Measurements from ENCODE around the gene LHFPL3.

The LHFPL3 gene

DNA sequence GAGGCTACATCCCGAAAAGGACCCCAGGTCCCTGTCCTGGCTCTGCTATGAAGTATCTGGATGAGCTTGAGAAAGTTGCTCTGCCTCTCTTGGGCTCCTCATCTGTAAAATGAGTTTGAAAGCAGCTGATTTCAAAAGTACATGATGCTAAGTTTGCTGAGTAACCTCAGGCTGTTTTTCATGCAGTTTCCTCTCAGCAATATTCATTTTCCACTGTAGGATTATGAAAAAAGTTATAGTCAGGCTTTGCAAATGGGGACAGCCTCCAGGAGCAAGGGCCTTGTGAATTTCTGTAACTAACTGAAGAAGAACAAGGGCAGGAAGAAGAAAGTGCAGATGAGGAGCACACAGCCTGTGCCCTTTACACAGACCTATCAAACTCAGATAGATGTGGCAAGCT lies 518.3 kb downstream of the LHFPL3 start:
- no peak for DNase-seq (ENCODE audit: low spot score)

DNA sequence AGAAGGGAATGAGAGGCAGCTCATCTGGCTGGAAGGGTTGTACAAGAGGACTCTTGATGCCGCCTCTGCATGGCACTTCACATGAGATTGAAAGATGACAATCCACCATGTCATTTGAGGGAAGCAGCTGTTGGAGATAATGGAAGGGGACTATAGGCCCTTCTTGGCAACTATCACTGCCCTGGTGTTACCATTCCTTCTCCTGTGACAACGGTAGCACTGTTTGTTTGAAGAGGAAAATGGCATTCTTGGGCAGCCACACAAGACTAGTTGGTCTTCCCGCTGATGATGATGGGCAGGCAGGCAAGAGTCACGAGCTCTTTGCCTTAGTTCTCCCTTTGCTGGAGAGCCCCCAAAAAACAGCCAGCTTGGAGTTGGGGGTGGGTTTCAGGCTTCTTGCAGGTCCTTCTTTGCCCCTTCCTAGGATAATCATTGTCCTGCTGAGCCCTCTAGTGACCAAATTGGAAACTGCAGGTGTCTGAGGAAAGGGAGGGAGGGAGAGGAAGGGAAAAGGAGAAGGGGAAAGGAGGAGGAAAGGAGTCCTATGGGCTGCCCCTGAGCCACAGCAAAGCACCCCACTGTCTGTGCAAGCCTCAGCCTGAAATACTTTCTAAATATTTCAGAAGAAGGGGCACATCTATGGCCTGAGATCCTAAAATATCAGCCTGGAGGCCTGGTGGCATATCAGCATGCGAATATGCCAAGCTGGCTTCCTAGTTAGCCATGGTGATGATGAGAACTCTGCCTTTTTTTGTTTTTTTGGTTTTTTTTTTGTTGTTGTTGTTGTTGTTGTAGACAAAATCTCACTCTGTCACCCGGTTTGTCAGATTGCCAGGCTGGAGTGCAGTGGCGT lies 520.0 kb downstream of the LHFPL3 start:
- DNase-seq (ENCODE audit: low spot score), result peak; percentile 71

DNA sequence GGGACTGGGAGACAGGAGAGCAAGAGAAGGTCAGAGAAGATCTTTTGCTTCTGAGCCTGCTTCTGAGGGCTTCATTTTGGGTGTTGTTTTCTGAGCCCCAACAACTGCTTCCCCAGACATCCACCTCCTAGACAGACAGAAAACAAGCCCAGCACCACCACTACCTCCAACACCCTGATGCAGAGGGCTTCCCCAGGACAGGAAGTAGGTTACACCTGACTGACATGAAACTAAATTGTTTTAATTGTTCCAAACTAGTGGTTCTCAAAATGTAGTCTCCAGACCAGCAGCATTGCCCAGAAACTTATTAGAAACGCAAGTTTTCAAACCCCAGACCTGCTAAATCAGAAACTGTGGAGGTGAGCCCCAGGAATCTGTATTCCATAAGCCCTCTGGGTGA lies 522.0 kb downstream of the LHFPL3 start:
- DNase-seq (ENCODE audit: low spot score), result no peak

DNA sequence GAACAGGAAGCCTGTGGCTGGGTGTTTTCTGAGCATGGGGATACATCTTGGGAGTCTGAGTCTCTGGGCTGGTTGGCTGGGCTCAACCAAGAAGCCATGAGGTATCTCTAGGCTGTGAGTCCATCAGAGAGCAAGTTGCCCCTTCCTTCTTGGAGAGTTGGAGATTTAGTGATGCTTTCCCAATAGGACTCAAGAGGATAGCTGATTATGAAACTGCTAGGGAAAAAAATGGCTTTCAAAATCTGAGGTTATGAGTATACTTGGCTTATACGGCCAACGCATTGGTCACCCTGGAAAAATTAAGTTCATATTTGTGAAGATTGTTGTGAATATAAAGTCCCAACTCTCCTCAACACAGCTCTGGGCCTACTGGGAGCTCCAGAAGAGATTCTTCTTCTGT lies 522.9 kb downstream of the LHFPL3 start:
- no peak for DNase-seq (ENCODE audit: low spot score)

DNA sequence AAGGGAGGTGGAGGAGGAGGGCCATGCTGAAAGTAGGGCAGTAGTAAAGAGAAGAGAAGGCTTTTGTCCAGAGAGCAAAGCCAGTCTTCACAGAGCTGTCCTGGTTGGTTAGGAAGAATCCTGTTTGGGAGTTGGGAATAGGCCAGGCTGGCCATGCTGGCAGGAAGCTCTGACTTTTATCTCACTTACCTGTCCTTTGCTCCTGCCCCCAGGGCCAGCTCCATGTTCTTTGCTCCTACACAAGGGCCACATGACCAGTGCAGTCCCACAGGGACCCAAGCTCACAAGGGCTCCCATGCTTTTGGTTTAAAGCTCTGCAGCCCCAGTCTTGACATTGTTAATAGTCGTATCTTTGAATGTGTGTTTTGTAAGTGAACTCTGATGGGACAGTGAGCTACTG lies 524.0 kb downstream of the LHFPL3 start:
- no peak for DNase-seq (ENCODE audit: low spot score)

DNA sequence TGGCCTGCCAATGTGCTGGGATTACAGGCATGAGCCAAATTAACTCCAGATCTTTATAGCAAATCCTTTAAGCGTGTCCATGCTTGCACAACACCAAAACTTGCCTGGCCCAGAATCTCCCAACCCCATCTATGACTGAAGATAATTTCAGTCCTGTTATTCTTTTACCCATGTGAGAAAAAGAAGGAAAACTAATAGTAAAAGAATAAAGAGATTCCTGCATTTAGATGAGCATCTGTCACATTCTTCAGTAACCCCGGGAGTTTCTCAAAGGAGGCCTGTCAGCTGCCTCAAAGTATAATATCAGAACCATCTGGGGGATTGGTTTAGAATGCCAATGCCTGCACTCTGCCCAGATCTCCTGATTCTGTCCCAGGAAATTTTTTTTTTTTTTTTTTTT lies 527.5 kb downstream of the LHFPL3 start:
- no peak for DNase-seq (ENCODE audit: low spot score)

DNA sequence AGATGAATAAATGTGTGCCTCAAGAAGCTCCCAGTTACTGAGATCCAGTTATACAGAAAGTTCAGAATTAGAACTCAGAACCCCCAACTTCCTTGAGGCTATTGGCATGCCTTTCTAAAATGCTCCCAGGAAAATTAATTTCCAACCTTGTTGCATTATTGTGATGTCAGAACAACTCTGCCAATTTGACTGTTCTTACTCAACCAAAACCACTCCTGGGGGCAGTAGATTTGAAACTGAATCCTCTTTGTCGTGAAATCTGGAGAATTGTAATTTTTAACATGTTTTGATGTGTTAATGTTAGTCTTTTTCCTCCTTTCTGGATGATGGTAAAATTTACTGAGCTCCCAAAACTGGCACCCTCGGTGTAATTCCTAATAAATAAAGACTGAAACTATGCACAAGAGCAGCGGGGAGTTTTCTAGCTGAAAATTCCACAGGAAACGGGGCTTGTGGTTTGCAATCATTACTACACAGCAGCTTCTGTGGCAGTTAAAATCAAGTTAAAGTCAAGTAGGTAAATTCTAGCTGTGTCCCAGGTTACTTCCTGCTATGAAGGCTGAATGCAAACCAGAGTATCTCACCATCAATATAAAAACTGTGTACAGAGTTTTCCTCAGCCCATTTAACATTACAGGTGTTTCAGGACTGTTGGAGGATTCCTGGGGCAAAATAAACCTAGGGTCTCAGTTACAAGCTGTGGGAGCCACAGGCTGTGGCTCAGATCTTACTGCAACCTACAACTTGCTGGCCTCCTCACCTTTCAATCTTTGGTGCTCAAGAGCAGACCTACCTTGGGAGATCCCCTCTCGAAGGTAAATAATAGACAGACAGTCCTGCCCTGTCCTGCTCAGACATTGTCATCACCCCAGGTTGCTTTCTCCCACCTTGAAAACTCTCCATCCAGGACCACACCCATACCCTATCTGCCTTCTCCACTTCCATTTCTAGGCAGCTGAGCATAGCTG lies 529.3 kb downstream of the LHFPL3 start:
- no peak for DNase-seq (ENCODE audit: low spot score)

DNA sequence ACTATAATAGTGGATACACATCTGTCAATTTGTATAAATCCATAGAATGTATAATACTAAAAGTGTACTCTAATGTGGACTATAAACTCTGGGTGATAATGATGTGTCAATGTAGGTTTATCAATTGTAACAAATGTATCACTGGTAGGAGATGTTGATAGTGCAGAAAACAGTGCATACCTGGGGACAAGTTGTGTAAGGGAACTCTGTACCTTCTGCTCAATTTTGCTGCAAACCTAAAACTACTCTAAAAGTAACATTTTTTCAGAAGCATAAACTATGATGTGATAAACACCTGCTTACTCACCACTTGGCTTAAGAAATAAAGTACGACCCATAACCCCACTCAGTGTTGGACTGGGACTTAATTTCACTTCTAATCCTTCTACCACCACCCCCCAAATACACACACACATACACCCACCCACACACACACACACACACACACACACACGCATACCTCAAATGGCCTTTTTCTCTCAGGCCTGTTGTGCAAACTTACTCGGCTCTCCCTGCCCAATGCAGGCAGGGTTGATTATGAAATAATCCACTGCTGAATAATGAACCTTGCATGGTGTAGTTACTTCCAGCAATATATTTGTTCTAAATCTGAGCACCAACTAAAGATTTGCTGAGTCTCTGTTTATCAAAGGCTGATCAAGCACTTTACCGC lies 531.5 kb downstream of the LHFPL3 start:
- DNase-seq (ENCODE audit: low spot score), result no peak

DNA sequence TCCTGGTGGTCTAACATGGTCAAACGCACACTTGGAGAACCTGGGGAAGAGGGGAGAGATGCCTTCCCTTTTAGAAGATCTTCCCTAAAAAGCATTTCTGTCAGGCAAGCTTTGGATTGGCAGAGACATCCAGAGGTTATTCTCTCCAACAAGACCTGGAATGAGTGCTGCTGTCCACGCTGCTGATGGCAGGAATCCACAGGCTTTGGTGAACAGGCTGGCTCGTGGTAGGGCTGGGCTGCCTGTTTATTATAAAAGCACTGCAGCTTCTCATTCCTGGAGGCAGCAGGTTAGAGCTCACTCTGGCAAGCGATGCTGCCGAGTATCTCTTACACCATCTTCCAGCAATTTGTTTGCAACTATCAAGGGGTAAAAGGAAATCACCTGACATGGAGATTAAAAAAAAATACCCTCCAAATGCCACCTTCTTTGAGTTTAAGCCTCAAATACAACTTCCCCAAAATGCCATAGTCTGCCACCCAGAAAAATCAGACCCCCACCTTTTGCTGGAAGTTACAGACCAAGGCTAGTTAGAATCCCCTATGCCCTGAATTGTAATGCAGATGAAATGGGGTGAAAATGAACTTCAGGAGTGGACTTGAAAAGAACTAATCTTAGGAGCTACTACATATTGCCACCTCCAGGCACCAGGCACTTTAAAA lies 533.5 kb downstream of the LHFPL3 start:
- DNase-seq (ENCODE audit: low spot score), result no peak

DNA sequence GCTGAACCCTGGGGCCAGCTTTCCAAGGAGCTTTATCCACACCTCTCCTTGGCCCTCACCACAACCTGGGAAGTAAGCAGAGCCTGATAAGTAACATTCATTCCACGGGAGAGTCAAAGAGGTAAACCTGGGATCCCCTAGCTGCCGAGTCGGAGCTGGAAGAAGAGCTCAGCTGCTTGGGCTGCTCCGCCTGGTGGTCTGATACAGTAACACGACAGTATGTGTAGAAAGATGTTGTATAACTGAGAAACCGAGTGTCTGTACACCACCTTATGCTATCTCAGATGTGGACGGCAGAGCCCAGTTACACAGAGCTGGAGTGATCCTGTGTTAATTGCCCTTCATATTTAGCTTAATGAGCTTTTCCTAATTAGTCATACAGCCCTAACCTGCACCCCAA lies 534.3 kb downstream of the LHFPL3 start:
- peak; percentile 44 for DNase-seq (ENCODE audit: low spot score)

DNA sequence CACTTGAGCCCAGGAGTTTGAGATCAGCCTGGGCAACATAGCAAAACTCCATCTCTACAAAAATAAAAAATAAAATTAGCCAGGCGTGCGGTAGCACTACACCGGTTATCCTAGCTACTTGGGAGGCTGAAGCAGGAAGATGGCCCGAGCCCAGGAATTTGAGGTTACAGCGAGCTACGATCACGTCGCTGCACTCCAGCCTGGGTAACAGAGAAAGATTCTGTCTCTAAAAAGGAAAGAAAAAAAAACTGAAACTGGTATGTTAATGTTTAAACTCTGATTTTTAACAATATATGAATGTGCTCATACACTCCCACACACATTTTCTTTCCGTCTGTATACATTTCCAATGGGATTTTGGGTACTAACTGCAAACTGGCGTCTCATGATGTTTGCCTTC lies 545.0 kb downstream of the LHFPL3 start:
- DNase-seq (ENCODE audit: low spot score), result no peak

DNA sequence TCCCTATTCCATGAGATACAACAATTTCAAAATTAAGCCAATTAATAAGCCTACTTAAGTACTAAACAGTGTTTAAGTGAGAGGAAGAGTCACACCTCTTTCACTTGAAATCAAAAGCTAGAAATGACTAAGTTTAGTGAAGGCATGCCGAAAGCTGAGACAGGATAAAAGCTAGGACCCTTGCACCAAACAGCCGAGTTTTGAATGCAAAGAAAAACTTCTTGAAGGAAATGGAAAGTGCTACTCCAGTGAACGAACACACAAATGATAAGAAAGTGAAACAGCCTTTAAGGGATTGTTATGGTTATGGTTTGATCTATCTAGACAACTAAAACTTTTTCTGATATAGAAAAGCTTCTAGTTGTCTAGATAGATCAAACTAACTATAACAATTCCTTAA lies 550.2 kb downstream of the LHFPL3 start:
- no peak for DNase-seq (ENCODE audit: low spot score)

DNA sequence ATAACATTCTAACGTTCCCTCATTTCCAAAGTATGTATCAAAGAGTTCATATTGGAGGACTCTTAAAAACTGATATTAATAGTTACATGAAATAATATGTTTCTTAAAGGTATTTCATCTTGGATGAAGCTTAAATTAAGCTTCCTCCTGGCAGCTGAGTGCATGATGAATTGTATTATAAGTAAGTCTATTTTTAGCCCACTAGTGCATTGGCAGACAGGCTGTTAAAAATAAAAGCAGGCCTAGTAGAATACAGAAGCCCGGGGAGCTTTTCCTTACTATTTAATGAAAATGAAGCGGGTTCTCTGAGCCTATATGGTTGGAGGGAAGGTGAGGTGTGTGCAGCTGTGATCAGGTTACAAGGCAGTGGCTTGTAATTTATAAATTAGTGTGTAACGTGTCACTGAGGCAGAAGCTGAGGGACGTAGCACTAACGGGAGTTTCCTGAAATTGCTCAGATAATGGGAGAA lies 554.9 kb downstream of the LHFPL3 start:
- DNase-seq (ENCODE audit: low spot score), result no peak

DNA sequence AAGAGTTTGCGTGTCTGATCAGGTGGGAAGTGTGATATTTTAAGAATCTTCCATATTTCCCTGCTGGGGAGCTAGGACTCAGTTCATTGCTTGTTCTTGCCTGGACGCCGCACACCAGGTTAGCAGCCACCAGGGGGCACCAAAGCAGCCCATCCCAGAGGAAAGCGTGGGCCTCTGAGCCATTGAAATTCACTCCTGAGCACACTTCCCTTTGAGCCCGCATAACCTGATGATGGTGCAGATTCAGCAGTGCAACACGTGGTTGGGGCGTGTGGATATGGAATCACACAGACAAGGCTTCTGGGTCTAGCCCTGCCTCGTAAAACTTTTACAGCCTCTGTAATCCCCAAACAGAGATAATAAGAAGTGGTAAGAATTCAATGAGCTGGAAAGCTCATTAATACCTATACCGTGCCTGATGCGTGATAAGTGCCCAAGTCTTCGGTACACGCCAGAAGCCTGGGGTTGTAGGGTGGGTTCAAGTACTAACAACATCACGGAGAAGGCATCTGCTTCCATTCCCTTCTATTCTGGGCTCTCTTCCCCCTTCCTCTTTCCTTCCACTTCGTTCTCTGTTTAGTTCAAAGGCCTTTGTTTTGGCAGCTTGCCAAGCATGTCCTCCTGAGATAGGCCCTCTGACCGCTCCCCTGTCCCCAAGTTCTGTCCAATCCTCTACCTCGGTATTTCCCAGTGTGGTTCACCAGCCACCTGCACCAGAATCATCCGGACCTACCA lies 555.5 kb downstream of the LHFPL3 start:
- peak; percentile 93 for DNase-seq (ENCODE audit: low spot score)

DNA sequence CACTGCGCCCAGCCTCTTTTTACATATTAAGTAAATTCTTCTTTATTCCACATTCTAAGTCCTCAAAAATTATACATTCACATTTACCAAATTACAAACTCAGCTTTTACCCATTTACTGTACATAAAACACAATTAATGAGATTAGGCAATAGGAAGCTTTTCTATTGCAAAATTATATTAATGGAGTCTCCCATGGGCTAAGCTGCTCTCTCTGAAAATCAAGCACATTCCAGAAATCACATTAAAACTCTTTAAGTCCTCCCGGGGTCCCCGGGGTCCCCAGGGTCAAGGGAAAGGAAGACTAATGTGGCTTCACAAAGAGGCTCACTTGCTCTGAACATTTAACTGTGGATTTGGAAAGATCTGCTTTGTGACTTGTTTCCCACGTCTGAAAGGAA lies 558.2 kb downstream of the LHFPL3 start:
- no peak for DNase-seq (ENCODE audit: low spot score)

DNA sequence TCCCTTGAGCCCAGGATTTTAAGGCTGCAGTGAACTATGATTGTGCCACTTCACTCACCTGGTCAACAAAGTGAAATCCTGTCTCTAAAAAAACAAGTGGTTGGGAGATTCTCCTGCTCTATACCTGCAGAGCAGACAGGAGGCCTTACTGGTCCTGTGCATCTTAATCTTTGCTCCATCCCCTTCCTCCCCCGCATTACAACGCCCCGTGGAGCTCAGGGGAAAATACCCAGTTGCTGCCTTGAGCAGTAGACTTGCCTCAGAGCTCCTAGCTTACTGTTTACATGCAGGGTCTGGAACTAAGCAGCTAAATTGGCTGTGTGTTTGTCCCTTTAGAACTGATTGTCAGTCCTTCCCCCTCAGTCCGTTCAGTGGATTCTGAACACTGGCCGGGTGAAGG lies 561.8 kb downstream of the LHFPL3 start:
- DNase-seq (ENCODE audit: low spot score), result no peak

DNA sequence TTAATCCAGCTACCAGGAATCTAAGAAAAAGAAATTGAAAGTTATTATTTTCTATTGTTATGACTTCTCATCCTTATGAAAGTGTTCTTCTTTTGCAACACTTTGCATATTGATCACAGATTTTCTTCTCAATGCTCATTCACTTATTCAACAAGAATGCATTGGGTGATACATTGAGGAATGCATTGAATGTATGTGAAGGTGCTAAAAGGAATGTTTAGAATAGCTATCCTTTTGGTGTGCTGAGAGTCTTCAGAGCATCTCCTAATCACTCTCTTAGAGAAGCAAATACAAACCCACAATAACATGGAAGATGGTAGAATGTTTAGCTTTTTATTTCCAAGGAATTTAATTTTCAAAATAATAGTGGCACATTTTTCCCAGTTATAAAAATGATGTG lies 563.5 kb downstream of the LHFPL3 start:
- no peak for DNase-seq (ENCODE audit: low spot score)

DNA sequence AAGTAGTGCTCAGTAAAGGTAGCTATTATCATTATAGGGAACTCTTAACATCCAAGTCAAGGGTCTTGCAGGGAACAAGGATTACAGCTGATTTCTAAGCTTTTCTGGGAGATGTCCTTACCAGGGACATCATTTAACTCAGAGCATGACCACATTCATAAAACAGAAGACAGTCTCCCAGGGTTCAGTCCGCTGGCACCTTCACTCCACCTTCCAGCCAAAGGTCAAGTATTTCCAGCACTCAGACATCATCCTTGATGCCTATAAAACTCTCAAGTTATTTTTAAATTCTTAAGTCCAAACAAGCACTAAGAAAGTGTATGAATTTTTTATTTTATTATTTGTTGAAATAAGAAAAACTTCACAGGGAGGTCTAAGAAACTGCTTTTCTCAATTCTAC lies 565.9 kb downstream of the LHFPL3 start:
- DNase-seq (ENCODE audit: low spot score), result no peak

DNA sequence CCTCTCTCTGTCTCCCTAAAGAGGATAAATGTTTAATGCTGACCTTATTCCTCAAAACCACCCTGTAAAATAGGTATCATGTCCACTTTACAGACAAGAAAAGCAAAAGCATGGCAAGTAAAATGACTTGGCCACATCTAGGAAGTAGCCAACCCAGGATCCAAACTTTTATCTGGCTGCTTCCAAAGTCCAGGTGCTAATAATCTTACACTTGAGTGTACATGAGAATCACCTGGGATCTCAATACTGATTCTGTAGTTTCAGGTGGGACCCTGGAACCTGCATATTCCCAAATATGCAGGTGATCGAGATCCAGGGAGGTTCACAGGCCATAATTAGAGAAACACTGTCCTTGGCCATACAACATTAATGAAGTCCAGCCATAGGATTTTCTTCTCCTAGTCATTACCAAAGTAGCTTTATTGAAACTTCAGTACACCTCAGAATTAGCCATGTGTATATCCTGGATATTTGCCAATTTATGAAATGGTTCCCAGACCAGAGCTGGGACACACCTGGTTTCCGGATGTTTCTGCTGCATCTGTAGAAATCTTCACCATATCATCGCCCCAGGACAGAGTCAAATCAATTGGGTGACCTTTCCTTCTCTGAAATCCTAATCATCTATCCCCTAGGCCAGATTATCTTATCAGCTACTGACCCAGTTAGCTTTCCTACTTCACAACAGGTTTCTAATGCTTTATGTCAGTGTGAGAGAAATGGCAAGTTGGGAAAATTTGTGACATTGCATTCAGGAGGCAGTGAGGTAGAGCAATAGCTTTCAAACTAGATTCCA lies 566.5 kb downstream of the LHFPL3 start:
- DNase-seq (ENCODE audit: low spot score), result no peak

DNA sequence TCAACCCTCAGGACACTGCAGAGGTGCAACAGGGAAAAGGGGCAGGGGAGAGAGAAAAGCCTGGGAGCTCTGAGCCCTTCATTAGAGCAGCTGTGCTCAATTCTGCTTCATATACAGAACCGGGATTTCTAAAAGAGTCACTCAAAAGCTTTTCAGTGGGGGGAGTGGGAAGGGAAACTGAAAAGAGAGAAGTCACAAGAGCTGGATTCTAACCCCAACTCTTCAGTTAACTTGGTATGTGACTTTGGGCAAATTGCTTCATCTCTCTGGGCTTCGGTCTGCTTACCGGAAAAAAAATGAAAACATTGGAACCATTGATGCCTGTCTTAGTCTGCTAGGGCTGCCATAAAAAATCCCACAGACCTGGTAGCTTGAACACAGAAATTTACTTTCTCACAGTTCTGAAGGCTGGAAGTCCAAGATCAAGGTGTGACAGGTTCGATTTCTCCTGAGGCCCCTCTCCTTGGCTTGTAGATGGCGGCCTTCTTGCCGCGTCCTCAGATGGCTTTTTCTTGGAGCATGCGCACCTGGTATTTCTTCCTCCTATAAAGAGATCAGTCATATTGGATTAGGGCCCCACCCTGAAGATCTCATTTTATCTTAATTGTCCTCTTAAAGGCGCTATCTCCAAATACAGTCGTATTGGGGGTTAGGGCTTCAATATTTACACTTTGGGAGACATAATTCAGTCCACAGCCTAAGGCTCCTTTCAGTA lies 567.3 kb downstream of the LHFPL3 start:
- no peak for DNase-seq (ENCODE audit: low spot score)
